Middle frontal gyrus (tissue), 1 donor: Measurements from ENCODE around the gene CYP11A1.
"Not testable (repeated sequence)": the region's sequence is repeated elsewhere in the genome, so short reads cannot be mapped to it uniquely, and the experiment has no call there.

Experiments
- DNase-seq: peaks from one replicate; pipeline ENCODE4 v3.0.0-alpha.2; 2015; ENCODE audit warnings: low spot score; ENCODE audit errors: extremely low spot score

CYP11A1 gene

DNA sequence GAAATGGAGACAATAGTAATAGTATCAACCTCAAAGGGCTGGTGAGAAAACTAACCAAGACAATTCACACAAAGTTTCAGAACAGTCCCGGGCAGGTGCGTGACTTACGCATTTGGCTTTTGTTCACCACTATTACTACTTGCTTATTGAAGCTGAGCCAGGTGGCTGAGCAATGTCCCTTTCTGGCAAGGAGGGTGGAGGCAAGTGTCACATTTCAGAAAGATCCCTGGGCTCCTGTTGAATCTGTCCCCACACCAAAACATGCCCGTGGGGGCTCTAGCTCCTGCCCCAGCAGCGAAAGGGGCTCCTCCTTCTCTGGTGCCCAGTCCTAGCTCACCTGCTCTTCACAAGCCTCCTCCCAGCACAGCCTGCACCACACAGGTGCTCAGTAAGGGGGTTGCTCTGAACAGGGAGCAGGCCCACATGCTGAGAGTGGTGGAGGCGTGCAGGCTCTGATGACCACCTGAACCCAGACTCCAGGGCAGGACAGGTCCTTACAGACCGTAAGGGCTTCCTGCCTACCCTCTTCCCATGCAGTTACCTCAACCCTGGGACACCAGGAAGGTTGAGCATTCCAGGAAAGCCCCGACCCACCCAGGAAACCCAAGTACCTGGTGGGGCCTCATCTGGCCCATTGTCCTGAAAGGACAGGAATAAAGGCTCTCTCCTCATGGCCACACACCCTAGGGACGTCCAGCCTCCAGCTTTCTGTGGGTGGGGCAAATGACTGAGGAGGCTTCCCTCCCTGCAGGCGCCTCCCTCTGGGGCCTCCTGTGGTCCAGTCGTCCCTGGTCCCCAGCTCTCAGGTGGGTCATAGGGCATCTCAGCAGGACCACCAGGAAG lies 33.7 kb upstream of the CYP11A1 start:
- no peak for DNase-seq

DNA sequence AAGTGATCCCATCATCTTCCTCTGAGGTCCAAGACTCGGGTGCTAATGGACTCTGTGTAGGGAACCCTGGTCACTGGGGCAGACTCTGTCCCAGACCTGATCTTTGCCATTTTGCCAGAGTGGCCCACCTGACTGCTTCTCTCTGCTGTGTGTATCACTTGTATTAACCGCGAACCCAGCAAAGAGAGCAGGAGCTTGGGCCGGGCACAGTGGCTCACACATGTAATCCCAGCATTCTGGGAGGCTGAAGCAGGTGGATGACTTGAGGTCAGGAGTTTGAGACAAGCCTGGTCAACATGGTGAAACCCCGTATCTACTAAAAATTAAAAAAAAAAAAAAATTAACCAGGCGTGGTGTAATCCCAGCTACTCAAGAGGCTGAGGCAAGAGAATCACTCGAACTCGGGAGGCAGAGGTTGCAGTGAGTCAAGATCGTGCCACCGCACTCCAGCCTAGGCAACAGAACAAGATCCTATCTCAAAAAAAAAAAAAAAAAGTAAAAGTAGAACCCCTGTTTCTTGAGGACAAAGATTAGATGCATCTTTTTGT lies 32.9 kb upstream of the CYP11A1 start:
- DNase-seq, result no peak

DNA sequence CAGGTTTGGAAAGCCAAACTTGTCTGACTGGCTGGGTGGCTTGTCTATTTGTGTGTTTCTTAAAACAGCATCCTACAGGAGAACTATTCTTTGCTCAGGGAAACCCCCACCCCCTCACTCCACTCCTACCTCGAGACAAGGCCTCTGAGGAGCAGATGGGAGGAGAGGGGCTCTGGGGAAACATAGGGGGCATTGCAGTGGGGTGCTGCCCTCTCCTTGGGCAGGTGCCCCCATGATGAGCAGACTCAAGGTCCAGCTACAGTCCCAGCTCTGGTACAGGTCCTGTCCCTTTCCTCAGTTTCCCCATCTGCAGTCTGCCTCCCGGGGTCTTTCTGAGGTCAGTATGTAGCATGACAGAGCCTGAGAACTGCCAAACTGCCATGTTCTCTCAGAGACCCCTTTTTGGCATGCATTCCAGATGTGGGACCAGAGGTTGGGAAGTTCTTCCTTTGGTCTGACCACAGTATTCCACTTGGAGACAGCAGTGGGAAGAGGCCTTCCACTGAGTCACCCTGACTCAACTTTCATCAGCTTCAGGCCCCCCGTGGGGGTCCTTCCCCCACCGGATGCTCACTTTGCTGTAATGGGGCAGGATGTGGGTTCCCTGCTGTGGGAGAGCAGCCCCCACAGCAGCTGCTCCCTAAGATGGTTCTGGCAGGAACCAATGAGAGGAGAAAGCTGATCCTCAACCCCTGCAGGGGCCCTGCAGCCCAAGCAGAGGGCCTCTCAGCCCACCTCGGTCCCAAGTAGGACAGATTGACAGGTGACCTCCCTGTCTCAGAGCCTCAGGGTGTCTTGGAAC lies 32.3 kb upstream of the CYP11A1 start:
- DNase-seq, result no peak

DNA sequence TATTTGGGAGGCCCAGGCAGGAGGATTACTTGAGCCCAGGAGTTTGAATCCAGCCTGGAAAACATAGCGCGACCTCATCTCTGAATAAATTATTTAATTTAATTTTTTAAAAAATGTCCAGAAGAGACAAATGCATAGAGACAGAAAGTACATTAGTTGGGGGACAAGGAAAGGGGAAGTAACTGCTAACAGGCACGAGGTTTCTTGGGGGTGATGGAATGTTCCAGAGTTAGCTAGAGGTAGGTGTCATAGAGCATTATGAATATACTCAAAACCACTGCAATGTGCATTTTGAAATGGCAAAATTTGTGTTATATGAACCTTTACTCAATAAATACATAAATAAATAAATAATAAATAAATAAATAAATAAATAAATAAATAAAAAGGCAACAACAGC lies 31.7 kb upstream of the CYP11A1 start:
- no peak for DNase-seq

DNA sequence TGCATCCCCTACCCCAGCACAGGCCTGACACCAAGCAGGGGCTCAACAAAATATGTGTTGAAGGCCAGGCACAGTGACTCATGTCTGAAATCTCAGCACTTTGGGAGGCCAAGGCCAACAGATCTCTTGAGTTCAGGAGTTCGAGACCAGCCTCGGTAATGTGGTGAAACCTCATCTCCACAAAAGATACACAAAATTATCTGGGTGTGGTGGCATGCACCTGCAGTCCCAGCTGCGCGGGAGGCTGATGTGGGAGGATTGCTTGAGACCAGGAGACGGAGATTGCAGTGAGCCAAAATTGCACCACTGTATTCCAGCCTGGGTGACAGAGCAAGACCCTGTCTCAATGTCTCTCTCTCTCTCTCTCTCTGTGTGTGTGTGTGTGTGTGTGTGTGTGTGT lies 30.7 kb upstream of the CYP11A1 start:
- no peak for DNase-seq

DNA sequence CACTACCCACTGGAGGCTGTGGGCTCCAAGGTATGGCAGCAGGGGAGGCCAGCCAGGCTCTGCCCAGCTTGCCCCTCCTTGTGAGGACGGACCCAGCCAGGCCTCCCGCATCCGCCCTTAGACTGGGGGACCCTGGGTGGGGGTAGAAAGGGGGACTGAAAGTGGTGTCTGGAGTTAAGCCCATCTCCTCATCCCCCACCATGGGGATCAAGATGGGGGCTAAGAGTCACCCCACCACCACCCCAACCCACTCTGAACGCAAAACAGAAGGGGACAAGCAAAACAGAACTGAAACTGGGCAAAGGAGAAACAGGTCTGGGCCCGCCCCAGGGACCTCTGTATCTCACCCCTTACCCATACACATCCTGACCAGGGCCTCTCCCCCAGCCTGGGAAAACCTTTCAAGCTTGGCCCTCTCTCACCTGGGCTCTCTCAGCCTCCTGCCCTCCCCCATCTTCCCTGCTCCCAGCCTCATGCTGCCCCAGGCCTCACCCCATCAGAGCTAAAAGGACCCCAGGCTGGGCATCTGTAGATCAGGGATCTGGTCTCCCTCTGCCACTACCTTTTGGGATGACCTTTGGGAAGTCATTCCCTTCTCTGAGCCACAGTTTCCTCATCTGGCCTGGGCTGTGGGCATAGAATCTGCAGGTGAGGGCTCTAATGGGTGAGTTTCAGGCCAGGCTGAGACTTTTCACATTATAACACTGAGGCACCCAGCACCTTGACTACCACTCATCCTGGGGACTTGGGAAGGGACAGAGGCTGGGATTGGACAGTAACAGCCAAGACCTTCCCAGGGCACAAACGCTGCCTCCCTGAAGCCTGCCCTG lies 30.0 kb upstream of the CYP11A1 start:
- DNase-seq, result no peak

DNA sequence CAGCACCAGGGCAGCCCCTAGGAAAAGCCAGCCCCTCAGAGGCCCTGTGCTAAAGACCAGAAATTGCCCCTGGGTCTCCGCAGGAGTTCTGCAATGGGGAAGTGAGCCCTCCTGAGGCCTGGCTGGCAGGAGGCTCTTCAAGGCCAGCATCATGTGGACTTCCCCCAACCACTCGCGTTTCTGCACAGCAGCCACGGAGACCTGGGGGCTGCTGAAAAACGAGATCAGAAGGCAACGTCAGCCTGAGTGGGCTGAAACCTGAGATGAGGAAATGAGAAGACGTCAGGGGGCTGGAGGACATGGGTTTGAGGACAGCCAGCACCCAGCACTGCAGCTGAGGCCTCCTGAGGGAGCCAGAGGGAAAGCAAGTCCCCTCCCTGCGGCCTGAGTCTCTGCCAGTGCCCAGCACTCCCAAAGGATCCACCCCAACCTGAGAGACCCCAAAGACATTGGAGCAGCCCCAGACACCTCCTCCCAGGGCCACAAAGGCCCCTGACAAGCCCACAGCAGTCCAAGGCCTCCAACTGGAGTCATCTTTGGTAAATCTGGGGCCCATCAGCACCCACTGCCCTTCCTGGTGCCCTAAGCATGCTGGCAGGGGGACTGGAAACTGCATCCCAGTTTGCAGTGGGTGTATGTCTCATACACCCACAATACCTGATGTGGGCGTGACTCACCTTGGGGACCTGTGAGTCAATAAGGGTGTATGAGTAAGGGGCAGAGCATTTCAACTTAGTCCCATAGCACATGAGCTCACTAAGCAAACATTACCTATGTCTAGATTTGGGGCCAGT lies 29.2 kb upstream of the CYP11A1 start:
- no peak for DNase-seq

DNA sequence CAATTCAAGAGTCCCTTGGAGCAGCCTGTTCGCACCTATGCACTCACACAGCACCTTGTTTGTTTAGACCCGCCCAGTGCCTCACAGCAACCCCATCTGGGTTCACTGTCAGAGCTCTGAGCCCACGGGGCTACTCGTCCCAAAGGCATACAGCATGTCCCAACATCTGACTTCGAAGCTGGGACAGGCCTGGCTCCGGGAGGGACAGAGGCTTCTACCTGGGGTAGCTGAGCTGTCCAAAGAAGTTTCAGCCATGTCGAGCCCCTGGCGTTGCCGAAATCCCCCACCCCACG lies 28.6 kb upstream of the CYP11A1 start:
- no peak for DNase-seq

DNA sequence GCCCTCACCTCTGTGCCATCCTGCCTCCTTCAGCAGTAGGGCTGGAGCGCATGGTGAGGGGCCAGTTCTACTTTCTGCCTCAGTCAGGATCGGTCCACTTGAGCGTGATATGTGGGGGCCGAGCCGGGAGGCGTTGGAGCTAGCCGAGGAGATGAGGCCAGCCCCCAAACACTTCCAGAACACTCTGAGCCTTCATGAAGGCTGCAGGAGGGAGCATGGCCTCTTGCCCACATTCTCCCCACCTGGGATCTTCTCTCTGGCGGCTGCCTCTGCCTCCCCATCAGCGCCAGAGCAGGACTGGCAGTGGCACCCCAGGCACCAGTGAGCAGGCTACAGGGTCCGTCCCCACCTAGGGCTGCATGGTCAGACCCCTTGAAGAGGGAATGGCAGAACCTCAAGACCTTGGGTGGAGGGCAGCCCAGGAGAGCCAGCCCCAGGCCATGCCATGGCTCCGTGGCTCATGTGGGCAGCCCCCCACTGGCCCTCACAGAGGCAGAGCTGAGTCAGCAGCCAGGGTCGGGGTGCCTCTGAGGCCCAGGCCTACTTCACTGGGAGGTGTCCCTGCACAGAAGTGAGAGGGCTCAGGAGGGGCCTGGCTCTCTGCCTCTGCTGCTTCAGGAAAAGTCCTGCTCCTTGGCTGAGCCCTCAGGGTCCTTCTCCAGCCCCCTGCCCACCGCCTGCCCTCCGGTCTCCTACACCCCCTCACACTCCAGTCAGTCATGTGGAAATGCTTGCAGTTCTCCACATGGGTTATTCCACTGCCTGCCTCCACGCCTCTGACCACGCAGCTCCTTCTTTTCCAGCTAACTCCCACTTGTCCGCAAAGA lies 28.1 kb upstream of the CYP11A1 start:
- no peak for DNase-seq

DNA sequence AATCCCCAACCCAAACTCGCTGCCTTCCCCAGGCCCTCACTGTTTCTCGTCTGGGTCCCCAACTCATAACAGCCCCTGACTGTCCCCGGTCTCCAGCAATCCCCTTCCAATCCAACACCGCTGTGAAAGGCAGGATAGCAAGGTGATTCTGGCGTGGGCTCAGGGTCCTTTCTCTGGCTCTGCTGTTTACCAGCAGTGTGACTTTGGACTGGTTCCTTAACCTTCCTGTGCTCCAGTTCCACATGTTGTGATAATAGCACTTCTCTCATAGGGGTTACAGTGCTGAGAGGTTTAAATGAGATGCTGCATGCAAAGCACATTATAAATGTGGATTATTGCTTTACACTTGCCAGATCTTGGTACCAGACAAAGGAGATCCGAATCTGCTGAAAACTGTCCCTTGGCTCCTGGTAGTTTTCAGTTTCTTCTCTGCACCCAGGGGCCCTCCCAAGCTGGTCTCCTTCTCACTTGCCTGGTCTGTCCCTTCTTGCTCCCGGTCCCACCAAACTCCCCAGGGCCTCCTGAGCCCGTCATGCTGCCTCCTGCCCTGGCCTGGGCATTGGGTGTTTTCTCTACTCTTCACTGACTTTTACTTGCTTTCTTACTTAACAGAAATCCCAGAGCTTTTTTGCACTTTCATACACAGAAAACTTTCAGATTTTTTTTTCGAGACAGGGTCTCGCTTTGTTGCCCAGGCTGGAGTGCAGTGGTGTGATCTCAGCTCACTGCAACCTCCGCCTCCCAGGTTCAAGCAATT lies 26.8 kb upstream of the CYP11A1 start:
- DNase-seq, result no peak

DNA sequence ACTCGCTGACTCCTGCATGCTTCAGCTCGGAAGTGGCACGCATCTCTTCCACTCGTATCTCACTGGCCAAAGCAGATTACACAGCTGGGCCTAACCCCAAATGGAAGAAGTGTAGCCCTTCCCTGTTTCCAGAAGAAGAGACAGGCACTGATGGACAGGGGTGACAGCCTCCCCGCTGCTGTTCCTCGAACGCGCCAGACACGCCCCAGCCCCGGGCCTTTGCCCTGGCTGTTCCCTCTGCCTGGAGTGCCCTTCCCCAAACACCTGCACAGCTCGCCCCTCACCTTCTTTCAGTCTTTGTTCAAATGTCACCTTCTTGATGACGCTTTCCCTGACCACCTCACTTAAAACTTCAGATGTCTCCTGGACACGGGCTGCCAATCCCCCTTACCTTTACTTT lies 26.0 kb upstream of the CYP11A1 start:
- no peak for DNase-seq

DNA sequence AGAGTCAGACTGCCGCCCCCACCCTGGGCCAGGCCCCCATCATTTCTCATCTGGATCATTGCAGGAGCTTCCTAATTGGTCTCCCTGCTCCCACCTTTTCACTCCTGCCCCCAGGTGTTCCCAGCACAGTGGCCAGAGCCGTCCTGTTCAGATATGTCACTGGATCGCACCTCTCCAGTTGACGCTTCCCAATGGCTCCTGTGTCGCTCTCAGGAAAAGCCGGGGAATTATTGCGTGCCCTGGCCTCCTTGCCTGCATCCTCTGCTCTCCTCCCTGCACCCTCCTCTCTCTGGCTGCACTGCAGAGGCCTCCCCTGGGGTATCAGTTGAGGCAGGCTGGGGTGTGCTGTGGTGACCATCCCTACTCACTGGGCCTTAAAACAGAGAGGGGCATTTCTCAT lies 25.5 kb upstream of the CYP11A1 start:
- DNase-seq, result no peak

DNA sequence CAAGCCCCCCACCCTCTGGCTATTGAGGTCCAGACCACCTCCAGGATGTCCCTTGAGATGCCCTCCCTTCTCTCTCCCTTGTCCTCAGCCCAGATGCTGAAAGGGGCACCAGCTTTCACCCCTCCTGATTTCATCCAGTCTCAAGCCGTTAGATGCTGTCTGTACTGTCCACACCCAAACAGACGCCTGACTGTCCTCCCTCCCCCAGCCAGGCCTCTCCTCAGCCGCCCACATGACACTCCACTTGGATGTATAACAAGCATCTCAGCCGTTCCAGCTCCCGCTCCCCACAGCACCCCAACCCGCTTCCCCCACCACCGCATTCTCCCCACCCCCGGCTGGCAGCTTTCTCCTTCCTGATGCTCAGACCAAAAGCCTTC lies 25.0 kb upstream of the CYP11A1 start:
- no peak for DNase-seq

DNA sequence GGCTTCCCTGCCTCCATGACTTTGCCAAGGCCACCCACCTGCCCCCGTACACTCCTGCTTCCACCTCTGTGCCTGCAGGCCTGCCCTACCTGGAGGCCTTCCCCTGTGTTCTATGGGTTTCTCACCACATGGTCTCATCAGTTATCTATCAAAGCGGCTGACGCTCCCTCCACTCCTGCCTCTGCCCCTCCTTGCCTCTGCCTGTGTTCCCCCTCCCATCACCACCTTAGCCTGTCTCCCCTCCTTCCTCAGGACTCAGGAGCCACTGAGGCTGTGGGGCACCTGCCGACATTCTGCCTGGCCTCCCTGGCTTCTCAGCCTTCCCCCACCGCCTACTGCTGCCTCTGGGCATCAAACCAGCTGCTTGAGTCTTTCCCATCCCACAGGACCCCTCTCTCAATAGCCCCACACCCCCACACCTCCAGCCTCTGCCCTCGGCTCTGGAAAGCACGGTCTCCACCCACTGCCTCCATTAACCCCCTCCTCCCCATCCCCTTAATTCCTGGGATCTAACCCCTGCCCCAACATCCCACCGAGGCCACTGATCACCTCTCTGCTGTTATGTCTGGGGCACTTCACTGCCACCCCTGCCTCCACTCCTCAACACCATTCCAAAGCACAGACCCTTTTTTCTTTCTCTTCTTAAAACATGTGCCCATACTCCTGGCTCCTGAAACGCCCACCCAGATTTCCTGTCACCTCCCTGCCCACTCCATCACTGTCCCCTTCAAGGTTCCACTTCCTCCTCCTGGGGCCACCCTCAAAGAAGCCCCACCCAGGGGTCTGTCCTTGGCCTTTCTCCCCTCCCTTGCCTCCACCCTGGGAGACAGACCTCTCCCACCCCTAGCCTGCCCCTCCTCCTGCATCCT lies 24.4 kb upstream of the CYP11A1 start:
- no peak for DNase-seq

DNA sequence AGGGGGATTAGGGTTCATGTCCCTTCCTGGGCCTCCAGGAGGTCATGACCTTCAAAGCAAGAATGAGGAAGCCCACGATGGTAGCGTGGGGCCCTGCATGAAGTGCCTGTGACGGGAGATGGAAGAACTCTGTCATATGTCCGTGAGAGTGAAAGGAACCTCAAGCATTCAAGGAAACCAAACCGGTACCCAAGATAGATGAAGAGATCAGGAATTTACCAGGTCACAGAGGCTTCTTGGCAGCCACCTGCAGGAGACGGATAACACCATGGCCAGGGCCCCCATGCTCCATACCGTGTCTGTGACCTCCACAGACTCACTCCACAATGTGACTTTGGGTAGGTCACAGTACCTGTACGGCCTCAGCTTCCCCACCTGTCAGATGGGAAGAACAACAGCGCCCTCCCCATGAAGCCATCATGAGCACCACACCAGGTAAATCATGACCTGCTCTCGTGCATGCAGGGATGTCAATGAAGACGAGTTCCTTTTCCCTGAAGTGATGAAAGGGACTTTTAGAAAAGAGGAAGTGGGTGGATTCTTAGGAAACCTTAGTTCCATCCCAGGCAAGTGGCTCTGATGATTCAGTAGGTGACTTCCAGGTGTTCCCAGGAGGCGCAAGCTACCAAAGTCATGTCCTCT lies 23.3 kb upstream of the CYP11A1 start:
- DNase-seq, result no peak

DNA sequence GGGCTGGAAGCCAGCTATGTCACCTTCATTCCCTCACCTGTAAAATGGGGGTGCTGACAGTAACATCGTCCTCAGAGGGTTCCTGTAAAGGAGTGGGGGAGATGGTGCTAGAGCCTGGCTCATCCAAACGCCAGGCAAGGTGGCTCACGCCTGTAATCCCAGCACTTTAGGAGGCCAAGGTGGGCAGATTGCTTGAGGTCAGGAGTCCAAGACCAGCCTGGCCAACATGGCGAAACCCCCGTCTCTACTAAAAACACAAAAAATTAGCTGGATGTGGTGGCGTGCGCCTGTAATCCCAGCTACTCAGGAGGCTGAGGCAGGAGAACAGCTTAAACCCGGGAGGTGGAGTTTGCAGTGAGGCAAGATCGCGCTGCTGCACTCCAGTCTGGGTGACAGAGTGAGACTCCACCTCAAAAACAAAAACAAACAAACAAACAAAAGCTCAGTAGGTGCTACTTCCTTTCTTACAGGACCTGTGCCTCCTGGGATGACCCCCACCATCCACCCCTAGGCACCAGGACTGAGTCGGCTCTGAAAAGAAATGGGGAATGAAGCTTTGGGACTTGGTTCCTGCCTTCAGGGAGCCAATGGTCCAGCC lies 22.7 kb upstream of the CYP11A1 start:
- DNase-seq, result not testable (repeated sequence)

DNA sequence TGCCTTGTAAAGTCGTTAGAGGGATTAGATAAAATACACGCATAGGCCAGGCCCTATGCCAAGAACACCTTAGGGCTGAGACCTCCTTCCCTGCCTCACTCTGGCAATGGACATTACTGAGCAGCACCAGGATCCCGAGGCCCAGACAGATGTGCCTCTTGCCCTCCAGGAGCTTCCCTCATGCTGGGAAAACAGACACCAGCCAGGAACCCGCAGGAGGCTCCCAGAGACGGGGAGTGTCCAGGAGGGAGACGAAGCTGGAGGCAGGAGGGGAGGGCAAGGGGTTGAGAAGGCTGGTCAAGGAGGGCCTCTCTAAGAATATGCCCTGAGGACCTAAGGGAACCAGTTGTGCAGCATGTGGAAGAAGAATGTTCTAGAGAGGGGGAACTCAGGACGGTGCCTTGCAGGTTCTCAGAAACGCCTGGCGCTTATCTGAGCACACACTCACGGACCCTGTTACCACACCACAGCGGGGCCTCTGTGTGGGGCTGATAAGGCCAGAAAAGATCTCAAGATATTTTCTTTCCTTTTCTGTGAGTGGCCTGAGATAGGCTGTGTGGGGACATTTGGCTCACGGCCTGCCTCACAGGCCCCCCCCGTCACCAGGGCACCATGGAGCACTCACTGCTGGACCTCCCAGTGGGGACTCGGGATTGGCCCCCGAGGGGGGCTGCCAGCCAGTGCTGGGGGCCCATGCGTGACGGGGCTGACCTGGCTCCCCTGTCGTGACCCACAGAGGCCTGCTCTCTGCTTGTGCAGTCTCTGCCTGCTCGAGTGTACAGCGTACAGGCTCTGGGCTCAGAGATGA lies 22.0 kb upstream of the CYP11A1 start:
- no peak for DNase-seq
